KOPT-K1 (cell line): ENCODE measurements around the gene SNRPA1.

ENCODE experiments used
- H3K27ac ChIP-seq: fragments of 200-600 bp; sonication (generic); 2 replicates; pipeline ENCODE4 v1.5.1; 2016; ENCODE audit warnings: antibody characterized with exemption, mild to moderate bottlenecking, low read depth, low read length; ENCODE audit not compliant: poor library complexity, severe bottlenecking
- H3K36me3 ChIP-seq: fragments of 200-600 bp; sonication (generic); 2 replicates; pipeline ENCODE4 v1.5.1; 2017; ENCODE audit warnings: antibody characterized with exemption, mild to moderate bottlenecking, low read length, moderate library complexity; ENCODE audit not compliant: insufficient read depth
- H3K9me3 ChIP-seq: fragments of 200-600 bp; sonication (generic); 2 replicates; pipeline ENCODE4 v1.5.1; 2017; ENCODE audit warnings: antibody characterized with exemption, low read length, mild to moderate bottlenecking; ENCODE audit not compliant: insufficient read depth, poor library complexity, severe bottlenecking

Gene SNRPA1

DNA sequence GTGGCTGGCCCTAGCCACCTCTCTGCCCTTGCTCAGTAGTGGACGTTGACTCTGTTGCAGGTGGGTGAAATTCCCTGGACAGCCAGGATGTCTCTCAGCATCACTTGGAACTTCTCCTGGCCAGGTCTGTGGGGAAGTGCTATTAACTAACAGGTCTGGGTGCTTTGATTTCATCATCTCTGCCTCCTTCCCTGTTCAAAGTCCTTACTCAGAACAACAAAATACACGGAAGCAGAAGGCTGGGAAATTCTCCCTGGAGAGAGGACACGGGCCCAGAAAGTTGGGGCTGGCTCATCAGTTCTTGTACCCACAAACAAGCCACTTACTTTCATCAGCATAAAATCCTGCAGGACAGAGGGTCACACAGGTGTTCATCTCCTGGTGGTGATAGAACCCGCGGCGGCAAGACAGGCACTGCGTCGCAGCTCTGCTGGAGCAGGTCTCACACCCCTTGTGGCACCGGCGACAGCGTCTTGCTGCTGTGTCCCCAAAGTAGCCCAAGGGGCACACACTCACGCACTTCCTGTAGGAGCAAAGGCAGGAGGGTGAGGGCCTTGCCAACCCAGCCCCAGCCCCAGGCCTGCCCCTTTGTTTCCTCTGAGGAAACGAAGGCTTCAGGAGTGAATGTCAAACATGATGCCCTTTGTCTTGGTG is 29.6 kb upstream of the SNRPA1 start:
- Histone ChIP-seq H3K36me3 (no peaks in the 10 kb centered on the region), H3K9me3 (no peaks in the 10 kb centered on the region), H3K27ac (no peak overlapping the region)

DNA sequence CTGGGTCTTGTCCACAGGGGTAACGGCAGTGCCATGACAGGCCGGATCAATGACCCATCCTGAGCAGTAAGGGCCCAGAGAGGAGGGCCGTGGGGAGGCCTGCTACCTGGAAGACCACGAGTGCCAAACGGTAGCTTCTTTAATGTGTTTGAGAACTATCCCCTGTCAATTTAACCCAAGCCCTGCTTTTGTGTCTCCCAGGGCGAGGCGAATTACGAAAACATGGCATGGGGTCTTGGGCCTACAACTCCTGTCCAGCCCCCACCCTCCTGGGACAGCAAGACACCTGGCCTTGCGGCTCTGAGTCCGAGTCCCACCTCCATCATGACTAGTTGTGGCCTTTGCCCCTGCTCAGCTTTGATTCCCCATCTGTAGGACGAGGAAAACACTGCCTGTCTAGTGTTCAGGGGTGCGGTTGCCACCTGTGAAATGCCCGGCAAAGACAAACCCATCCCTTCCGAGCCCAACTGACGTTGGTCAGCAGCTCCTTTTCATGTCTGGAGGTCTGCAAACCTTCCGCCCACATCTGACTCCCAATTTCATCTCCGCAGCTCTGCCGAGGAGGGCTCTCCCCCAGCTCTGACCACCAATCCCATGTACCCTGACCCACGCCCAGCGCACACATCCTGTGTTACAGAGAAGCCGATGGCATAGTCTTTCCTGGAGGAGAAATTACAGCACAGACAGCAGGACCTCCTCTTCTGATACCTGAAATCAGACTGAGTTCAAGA is 28.9 kb upstream of the SNRPA1 start:
- Histone ChIP-seq H3K9me3 (no peaks in the 10 kb centered on the region), H3K27ac (no peak overlapping the region), H3K36me3 (no peaks in the 10 kb centered on the region)

DNA sequence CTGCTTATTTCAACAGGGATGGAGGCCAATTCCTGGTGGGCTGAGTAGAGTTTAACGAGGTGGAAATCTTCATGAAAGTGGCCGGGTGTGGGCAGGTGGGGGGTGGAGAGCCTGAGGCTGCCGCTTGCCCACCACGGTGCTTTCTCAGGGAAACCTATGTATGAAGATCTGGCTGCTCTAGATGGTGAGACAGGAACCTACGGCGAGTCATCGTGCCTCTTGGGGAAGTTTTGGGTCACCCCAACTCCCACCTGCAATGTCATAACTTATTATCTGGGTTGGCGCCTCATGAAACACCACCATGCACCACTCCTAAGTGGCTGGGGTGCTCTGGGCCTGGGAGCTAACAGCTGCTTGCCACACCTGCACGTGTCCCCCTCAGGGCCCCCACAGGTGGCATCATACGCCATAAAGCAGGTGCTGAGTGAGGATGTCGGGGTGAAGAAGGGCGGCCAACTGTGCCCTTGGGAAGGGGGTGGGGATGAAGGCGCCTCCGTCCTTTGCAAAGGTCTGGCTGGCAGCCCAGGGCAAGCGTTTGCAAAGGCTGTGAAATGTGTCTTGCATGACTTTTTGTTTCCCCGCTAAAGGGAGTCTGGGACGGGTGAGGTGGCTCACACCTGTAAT is 27.9 kb upstream of the SNRPA1 start:
- H3K36me3 ChIP-seq = no peaks in the 10 kb centered on the region
- no peaks in the 10 kb centered on the region for H3K9me3 ChIP-seq
- H3K27ac ChIP-seq = no peak overlapping the region

DNA sequence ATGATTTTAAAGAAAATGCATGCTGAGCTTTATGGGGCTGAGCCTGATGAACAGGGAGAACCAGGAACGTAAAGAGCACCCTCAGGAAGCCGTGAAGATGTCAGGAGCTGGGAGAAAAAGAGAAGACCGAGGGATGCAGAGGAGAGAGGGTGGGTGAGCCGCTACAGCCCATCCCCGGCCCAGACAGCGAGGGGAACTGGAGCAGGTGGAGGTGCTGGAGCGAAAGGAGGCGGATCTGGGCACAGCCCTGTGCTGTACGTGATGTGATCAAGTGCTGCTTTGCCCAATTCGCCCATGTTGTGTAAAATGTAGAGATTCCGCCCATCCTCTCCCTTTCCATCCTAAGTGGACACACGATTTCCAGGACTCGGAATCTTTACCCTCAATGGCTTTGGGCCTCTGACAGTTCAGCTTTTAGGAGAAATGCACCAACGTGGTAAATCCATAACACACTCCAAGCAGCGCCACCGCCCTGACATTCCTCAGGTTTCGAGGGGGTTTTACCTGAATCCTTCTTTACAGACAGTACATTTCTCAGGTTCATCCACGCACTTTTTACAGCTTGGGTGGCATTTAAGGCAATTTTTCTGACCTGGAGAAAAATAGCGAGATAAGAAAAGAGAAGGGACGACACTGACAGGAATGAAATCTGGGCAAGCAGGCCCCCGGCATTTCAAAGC is 27.1 kb upstream of the SNRPA1 start:
- no peaks in the 10 kb centered on the region for H3K36me3 ChIP-seq
- H3K27ac ChIP-seq = no peak overlapping the region
- H3K9me3 ChIP-seq = no peaks in the 10 kb centered on the region

DNA sequence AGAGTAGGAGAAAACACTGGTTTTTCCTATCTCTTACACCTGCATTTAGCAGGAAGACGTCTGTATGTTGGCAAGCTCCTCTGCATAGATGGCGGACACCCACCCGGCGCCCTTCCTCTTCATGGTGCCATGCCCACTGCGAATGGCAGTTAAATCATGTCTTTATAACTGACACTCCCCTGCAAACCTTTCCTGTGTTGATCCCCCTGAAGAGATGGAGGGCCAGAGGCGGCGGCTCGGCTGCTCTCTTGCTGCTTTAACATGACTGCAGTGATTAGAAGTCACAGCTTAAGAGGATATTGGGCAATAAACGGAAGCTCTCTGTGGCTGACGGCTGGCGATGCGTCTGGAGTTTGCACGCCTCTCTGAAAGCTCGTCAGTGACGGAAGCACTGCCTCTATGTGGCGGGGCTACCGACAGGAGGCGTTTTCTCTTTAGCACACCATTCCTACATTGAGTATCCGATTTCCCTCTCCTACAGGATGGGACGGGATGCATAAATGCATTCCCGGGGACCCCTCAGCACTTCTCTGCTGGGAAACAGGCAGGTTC is 25.5 kb upstream of the SNRPA1 start:
- Histone ChIP-seq H3K9me3 (no peaks in the 10 kb centered on the region), H3K27ac (no peak overlapping the region), H3K36me3 (no peaks in the 10 kb centered on the region)

DNA sequence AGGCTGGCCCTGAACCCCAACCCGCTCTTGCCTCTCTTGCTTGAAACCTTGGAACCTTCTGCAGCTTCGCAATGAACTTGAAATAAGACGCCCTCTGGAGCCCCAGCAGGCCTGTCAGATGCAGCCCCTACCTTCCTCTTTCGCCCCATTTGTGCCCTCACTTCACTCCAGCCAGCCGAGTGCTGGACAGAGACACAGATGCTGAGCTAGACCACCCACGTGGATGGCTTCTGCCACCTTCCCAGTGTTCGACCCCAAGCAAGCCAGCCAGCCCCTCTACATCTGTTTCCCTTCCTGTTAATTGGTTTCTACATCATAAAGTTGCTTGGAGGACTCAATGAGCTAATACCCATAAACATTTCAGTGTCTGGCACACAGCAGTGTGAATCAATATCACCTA is 23.8 kb upstream of the SNRPA1 start:
- Histone ChIP-seq H3K36me3 (no peaks in the 10 kb centered on the region), H3K9me3 (no peaks in the 10 kb centered on the region)

DNA sequence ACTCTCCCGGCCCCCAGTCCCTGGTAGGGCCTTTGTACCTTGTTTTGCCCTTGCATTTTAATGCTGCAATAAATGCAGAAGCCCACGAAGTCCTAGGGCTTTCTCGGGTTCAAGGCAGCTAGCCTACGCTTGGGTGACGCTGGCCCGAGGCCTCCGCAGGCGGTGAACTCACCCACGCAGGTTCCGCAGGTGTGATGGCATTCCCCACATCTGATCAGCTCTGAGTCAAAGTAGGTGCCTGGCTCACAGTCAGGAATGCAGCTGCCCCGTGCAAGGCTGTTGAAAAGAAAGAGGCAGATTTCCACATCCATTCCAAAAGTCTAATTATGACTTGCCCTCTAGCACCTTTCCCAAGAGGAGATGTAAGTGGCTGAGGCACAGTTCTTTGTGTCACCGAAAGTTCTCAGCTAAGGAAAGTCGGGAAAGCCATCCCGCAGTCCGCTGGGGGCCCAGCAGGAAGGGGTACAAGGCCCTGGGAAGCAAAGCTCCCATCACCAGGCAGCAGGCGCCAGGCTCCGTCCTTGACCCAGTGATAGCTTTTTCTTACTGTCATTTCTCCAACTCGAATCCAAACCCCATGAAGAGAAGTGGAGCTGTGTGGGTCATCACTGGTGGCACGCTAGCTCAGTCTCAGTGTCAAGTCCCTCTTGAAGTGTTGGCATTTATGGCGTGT is 23.2 kb upstream of the SNRPA1 start:
- no peak overlapping the region for H3K27ac ChIP-seq
- no peaks in the 10 kb centered on the region for H3K36me3 ChIP-seq
- H3K9me3 ChIP-seq = no peaks in the 10 kb centered on the region

More for the DNA sequence above, 23.8 kb upstream of the SNRPA1 start:
- no peak overlapping the region for H3K27ac ChIP-seq

DNA sequence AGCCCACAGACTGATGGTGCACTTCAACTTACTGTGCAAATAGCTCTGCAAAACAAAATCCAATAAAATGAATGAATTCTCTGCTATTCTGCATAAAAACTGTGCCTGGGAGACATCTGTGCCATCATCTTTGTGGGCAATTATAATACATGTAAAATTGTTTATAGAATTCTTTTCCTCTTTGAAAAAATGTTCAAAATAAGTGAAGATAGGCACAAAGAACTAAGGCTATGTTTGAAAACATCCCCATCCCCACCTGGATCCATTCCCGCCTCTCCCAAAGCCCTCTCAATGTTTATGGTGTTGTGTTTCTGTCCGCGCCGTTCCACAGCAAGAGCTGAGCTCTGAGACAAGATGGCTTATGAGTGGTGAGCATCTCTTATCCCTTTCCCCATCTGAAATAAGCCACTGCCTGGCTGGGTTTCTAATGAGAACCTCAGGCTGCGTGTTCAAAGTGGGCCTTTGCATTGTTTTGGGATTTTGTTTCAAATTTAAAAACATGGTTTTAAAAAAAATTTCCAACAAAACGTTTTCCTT is 22.4 kb upstream of the SNRPA1 start:
- Histone ChIP-seq H3K9me3 (no peaks in the 10 kb centered on the region), H3K36me3 (no peaks in the 10 kb centered on the region)

DNA sequence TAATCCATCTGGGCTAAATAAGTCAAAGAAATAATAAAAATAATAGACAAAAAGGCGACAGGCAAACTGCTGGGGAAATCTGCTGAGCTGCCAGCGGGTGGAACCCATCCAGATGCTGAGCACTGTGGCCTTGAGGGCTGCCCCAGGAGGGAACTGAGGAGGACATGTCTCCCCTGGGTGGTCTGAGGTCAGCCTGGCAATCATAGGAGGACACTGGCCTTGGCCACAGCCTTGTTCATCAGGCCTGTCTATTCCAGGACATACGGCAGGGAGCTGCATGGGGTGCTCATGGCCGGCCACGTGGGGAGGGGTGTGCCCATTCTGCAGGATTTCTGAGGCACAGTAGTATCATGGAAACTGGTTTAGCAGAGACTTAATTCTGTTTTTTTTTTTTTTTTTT is 21.5 kb upstream of the SNRPA1 start:
- H3K27ac ChIP-seq = no peak overlapping the region
- no peaks in the 10 kb centered on the region for H3K9me3 ChIP-seq
- H3K36me3 ChIP-seq = no peaks in the 10 kb centered on the region

More for the DNA sequence above, 22.4 kb upstream of the SNRPA1 start:
- H3K27ac ChIP-seq = no peak overlapping the region

DNA sequence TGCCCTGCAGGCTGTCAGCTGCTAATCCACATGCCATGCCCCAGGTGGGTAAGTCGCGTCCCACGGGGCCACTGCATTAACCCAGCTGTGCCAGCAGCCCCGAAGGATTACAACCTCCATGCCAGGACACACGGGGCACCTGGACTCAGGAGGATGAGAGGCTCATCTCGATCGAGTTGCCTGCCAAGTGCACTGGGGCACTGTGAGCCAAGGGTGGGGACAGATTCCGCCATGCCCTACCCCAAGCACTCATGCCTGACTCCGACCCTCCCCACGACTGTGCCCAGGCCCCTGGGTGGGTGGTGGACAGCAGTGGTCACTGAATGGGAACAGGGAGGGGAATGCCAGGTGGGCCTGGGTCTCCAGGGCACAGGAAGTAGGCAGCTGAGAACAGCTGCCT is 20.7 kb upstream of the SNRPA1 start:
- Histone ChIP-seq H3K36me3 (no peaks in the 10 kb centered on the region), H3K27ac (no peak overlapping the region), H3K9me3 (no peaks in the 10 kb centered on the region)

DNA sequence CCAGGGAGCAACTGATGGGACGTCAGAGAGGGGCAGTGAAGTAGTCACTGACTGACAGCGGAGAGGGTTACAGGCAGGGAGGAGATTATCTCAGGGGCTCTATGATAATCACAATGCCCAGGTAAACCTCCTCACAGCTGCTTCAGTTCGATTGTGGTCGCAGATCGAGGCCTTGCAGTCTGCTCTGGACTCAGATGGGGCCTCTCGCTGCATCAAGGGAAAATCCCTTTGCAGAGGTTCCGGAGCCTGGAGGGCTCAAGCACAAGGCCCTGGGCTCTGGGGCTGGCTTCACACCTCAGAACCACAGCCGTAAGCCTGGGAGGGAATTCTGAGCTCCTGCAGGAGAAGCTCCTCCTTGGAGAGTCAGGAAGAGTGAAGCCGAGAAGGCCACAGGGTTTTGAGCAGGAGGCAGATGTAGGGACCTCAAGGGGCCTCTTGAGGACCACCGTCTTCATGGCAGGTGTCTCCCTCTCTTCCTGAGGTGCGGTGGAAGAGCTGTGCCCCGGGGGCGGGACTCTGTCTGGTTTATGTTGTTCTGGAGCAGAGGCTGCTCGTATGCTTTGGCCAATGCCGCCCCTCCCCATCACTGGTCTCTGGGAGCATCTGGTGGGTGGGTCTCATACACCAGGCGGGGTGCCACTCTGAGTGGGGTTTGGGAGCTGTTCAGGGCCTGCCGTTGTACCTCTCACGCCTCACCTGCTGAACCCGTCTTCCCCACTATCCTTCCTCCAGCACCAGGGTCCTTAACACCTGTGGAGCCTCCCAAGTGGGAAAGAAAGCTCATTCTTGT is 19.5 kb upstream of the SNRPA1 start:
- no peaks in the 10 kb centered on the region for H3K36me3 ChIP-seq
- H3K9me3 ChIP-seq = no peaks in the 10 kb centered on the region
- no peak overlapping the region for H3K27ac ChIP-seq

DNA sequence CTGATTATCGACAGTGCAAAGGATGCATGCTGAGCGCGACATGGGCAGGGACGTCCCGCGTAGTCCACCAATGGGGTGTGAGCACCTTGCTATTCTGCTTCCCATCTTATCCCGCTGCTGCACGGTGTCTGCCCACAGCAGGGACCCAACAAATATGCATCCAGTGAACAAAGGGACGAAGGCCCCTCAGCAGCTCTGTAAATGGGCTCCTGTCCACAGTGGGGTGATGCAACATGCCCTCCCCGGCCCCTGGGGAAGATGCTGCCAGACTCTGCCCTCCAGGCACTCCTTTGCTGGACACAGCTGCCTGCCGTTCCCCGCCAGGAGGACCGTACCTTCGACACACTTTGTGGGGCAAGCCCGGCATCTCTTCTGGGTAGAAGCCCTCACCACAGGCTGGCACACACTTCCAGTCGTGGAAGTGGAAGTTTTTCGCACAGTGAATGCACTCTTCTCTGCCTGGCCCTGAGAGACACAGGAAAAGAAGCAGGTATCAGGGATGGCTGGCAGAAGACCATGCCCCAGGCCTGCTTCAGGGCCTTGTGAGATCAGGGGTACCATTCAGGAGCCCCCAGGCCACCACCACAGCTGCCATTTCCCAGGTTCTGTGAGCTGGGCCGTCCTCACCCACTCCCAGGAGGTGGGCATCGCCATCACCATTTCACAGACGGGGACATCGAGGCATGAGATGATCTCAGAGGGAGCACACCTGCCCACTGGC is 18.2 kb upstream of the SNRPA1 start:
- H3K9me3 ChIP-seq = no peaks in the 10 kb centered on the region
- no peaks in the 10 kb centered on the region for H3K36me3 ChIP-seq
- H3K27ac ChIP-seq = no peak overlapping the region

DNA sequence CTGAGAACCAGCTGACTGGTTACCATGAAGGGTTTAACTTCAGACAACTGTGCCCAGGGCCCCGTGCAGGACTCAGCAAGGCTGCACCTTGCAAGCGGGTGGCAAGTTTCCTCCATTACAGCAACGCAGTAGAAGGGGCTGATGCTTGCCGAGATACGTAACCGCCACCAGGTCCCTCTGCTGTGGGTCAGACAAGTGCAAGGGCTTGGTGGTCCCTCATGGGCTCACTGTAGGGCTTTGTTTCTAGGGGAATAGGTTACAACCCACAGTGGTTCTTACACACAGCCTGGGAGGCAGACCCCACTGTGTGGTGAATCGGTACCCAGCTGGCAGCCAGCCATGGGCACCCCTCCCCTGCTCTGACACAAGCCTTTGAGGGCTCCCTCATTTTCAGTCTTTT is 15.5 kb upstream of the SNRPA1 start:
- no peaks in the 10 kb centered on the region for H3K36me3 ChIP-seq
- no peak overlapping the region for H3K27ac ChIP-seq
- H3K9me3 ChIP-seq = no peaks in the 10 kb centered on the region
